ENCODE measurements around the gene PHF1. TPM values are rescaled to one million over a fixed set of nuclear protein-coding genes. Genes with fewer than 3 reads are reported as not detected.

PHF1 gene
- total and polyA plus RNA-seq, 2 of the 13 experiments (the other 11 are each of a cell fraction or from before 2014, with no cell fraction given) = 25.4 to 61.9 TPM

DNA sequence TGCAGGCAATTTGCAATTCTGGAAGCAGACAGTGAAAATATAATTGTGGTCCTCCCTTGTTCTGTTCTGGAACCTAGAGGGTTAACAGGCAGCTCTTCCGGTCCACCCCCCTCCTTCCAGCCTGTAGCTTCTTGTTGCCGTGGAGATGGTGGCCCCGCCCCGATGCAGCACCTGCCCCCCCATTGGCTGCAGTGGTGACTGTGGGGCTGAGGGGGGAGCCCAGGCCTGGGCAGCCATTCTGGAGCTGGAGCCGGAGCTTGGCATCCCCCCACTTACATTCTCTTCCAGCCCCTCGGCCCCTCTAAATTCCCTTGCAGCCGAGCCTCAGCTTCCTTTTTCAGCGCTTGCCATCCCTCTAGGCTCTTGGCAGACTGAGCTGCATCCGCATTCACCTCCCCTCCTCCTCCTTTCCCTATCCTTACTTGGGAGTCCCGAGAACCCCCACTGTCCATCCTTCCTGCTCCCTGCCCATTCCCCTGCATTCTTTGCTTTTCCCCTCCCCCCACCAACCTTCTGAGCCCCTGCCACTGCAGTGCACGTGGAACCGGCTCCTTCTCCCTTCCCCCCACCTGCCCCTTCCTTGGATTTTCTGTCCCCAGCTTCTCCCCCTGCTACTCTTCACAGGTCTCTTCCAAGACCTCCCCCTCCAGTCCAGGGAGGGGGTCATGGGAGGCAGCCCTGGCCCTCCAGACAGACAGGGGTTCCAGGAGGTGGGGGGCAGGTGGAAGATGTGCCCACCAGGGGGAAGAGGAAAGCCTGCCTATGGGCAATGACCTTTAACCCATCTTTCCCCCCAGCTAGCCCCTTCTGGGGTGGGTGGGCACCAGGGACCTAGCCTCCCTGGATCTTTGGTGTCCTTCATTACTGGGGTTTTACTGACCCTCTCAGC, 20.4 kb downstream of the PHF1 start (continued):
- TF ChIP-seq GABPA (IDR thresholded peaks at IDR 0.05; ENCODE audit: low read depth, low read length) = no peak
- peak; percentile 84 for TF ChIP-seq GABPA (CRISPR knock-in tag; IDR thresholded peaks at IDR 0.05; ENCODE audit: low read depth)
- TF ChIP-seq ZKSCAN1 (IDR thresholded peaks at IDR 0.05; ENCODE audit: low read length) = no peak
- peak; percentile 54; the same call in 1 of the 2 replicates for TF ChIP-seq RFX1 (IDR thresholded peaks at IDR 0.05)
- TF ChIP-seq ZNF484 (CRISPR knock-in tag; IDR thresholded peaks at IDR 0.05; ENCODE audit: borderline replicate concordance, low read depth) = no peak
- TF ChIP-seq ZNF296 (CRISPR knock-in tag; conservative IDR thresholded peaks at IDR 0.05) = no peak
- TF ChIP-seq ZNF10 (CRISPR knock-in tag; IDR thresholded peaks at IDR 0.05; ENCODE audit: borderline replicate concordance, low read depth) = no peak
- TF ChIP-seq, protein P1, sequence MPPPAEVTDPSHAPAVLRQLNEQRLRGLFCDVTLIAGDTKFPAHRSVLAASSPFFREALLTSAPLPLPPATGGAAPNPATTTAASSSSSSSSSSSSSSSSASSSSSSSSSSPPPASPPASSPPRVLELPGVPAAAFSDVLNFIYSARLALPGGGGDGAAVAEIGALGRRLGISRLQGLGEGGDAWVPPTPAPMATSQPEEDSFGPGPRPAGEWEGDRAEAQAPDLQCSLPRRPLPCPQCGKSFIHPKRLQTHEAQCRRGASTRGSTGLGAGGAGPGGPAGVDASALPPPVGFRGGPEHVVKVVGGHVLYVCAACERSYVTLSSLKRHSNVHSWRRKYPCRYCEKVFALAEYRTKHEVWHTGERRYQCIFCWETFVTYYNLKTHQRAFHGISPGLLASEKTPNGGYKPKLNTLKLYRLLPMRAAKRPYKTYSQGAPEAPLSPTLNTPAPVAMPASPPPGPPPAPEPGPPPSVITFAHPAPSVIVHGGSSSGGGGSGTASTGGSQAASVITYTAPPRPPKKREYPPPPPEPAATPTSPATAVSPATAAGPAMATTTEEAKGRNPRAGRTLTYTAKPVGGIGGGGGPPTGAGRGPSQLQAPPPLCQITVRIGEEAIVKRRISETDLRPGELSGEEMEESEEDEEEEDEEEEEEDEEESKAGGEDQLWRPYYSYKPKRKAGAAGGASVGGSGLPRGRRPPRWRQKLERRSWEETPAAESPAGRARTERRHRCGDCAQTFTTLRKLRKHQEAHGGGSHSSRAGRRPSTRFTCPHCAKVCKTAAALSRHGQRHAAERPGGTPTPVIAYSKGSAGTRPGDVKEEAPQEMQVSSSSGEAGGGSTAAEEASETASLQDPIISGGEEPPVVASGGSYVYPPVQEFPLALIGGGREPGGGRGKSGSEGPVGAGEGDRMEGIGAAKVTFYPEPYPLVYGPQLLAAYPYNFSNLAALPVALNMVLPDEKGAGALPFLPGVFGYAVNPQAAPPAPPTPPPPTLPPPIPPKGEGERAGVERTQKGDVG (CRISPR knock-in tag; IDR thresholded peaks at IDR 0.05; ENCODE audit: borderline replicate concordance) = no peak
- TF ChIP-seq NFYB (CRISPR knock-in tag; IDR thresholded peaks at IDR 0.05) = 0 out of 2 replicates have a peak, but pooled peaks have one; percentile 39
- TF ChIP-seq TEAD3 (CRISPR knock-in tag; optimal IDR thresholded peaks at IDR 0.05; ENCODE audit: borderline replicate concordance) = no peak
- peak; percentile 70; the same call in 1 of the 2 replicates for TF ChIP-seq ZNF281 (CRISPR knock-in tag; IDR thresholded peaks at IDR 0.05; ENCODE audit: borderline replicate concordance)
- TF ChIP-seq SMYD3 (CRISPR knock-in tag; IDR thresholded peaks at IDR 0.05) = no peak
- TF ChIP-seq SP5 (CRISPR knock-in tag; IDR thresholded peaks at IDR 0.05; ENCODE audit: borderline replicate concordance, low read depth) = 0 out of 2 replicates have a peak, but pooled peaks have one; percentile 16
- TF ChIP-seq, protein P2, sequence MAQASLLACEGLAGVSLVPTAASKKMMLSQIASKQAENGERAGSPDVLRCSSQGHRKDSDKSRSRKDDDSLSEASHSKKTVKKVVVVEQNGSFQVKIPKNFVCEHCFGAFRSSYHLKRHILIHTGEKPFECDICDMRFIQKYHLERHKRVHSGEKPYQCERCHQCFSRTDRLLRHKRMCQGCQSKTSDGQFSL (CRISPR knock-in tag; IDR thresholded peaks at IDR 0.05) = peak; percentile 91
- TF ChIP-seq RXRA (CRISPR knock-in tag; IDR thresholded peaks at IDR 0.05) = 0 out of 2 replicates have a peak, but pooled peaks have one; percentile 19
- TF ChIP-seq MAZ (IDR thresholded peaks at IDR 0.05; ENCODE audit: borderline replicate concordance, low read depth, low read length) = 0 out of 2 replicates have a peak, but pooled peaks have one; percentile 56
- 0 out of 2 replicates have a peak, but pooled peaks have one; percentile 28 for TF ChIP-seq MAZ (CRISPR knock-in tag; IDR thresholded peaks at IDR 0.05; ENCODE audit: low read depth)
- TF ChIP-seq MXI1 (IDR thresholded peaks at IDR 0.05; ENCODE audit: borderline replicate concordance, low read depth, low read length) = peak; percentile 69; the same call in 2 of the 3 replicates
- TF ChIP-seq FOXM1 (CRISPR knock-in tag; IDR thresholded peaks at IDR 0.05) = no peak
- no peak for TF ChIP-seq ZNF776 (CRISPR knock-in tag; IDR thresholded peaks at IDR 0.05)
